Measurements from ENCODE around the gene TRIP12.

Gene TRIP12

GRCh38 chr2:229947544-229947943 is 25.7 kb upstream of the TRIP12 start:
- no peak for TF ChIP-seq CTCF (conservative IDR thresholded peaks at IDR 0.05)
- H3K27ac ChIP-seq: no peak overlapping the region

GRCh38 chr2:229945975-229946374 is 24.2 kb upstream of the TRIP12 start:
- H3K27ac ChIP-seq: no peak overlapping the region
- no peak for TF ChIP-seq CTCF (conservative IDR thresholded peaks at IDR 0.05)

GRCh38 chr2:229943770-229944449 is 22.1 kb upstream of the TRIP12 start:
- peak overlapping the region; percentile 58 for H3K27ac ChIP-seq
- TF ChIP-seq CTCF (conservative IDR thresholded peaks at IDR 0.05): no peak

- peak overlapping the region; percentile 58 for H3K27ac ChIP-seq
- no peak for TF ChIP-seq CTCF (conservative IDR thresholded peaks at IDR 0.05)
These were observed 21.4 kb upstream of the TRIP12 start for GRCh38 chr2:229943171-229943570.

- no peak for TF ChIP-seq CTCF (conservative IDR thresholded peaks at IDR 0.05)
- H3K27ac ChIP-seq: peak overlapping the region; percentile 58; the same call in 1 of the 2 replicates
These were observed 20.9 kb upstream of the TRIP12 start for GRCh38 chr2:229942671-229943070.

- TF ChIP-seq CTCF (conservative IDR thresholded peaks at IDR 0.05): no peak
- H3K27ac ChIP-seq: no peak overlapping the region; the same call in 1 of the 2 replicates
These were observed 15.7 kb upstream of the TRIP12 start for GRCh38 chr2:229937537-229937936.

GRCh38 chr2:229931241-229931640 is 9.4 kb upstream of the TRIP12 start:
- no peak for TF ChIP-seq CTCF (conservative IDR thresholded peaks at IDR 0.05)
- peak overlapping the region; percentile 79 for H3K27ac ChIP-seq

All from VCaP (cell line).